ENCODE data around the gene ARHGAP22.

Gene ARHGAP22

DNA sequence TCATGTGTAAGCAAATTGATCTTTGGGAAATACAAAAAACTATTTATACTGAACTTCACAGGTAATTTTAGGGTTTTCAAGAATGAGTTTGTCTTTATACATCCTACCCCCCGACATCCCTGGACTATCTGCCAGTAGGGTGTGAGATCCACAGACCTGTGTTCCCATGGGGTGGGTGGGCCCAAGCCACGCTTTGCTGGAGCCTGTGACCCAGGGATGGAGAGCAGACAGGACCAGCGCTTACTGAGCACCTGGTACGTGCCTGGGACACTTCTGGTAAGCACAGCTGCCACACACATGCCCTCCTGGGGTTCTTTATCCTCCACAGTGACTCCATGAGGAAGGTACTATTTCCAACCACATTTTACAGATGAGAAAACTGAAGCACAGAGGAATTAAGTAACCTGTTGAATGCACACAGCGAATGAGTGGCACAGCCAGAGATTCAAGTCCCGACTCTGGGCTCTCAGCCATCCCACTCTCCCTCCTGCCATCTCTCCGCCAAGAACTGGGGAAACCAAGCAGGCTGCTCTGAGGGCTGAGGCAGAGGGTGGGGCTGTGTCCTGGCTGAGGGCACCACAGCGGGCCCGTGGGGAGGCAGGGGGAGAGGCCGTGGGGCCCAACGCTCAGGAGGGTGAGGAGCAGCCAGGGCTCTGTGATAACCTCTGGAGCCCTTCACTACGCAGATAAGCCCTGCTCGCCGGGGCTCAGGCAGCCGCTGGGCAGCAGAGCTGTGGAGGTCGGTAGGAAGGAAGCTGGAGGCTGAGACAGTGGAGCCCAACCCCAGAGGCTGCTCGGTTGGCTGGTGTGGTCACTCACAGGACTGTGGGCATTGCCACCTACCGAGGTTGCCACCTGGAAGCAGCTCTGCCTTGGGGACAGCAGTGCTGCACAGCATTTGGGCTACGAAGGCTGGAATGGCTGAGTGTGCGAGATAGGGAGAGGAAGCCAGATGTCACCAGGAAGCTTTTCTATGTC is 124.2 kb downstream of the ARHGAP22 start:
- TF ChIP-seq JUND (IDR thresholded peaks at IDR 0.05; ENCODE audit: low read depth), result no peak
- DNase-seq (ENCODE audit: low read depth in 1 of 2, low spot score in 1 of 2), result no peak
- in situ Hi-C loops (cut with HindIII; ENCODE audit: low pct_unique_long_range_greater_than_20kb, low sequenced_read_pairs), result no loop called here

DNA sequence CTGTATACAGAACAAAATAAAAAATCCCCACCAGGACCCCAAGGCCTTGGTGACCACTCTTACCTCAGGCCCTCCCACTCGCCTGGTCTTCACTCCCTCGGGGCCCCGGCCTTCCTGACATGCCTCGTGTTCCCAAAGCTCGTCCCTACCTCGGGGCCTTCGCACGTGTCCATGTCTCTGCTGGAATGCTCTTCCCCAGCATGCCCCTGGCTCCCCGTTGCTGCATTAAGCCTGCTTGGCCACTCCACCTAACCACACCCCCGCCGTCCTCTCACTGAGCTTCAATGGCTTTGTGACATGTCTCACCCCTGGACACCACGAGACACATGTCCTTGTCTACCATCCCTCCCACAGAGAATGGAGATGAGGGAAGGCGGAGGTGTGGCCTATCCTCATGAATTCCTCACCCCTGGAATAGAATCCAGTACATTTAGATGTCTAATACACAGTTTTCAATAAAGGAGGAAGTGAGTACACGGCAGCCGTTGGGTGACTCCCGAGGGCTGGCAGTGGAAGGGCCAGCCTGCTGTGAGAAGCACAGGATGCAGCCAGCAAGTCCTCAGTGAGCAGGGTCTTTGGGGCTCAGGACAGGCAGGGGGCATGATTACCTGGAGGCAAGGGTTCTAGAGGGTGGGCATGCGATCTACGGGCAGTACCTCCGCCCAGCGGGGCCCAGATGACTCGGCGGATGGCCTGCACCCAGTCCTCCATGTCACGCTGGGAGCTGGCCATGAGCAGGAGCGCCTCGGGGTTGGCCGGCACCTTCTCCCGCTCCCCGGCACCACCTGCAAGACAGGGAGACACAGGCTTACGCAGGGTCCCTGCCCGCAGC is 125.7 kb downstream of the ARHGAP22 start:
- no peak for DNase-seq (ENCODE audit: low read depth in 1 of 2, low spot score in 1 of 2)
- TF ChIP-seq JUND (IDR thresholded peaks at IDR 0.05; ENCODE audit: low read depth), result no peak
- in situ Hi-C loops (cut with HindIII; ENCODE audit: low pct_unique_long_range_greater_than_20kb, low sequenced_read_pairs), result no loop called here

- DNase-seq (ENCODE audit: low read depth in 1 of 2, low spot score in 1 of 2), result no peak
- no peak for TF ChIP-seq JUND (IDR thresholded peaks at IDR 0.05; ENCODE audit: low read depth)
- in situ Hi-C loops (cut with HindIII; ENCODE audit: low pct_unique_long_range_greater_than_20kb, low sequenced_read_pairs), result no loop called here
These were observed 126.4 kb downstream of the ARHGAP22 start for GRCh38 chr10:48478469-48478868.

DNA sequence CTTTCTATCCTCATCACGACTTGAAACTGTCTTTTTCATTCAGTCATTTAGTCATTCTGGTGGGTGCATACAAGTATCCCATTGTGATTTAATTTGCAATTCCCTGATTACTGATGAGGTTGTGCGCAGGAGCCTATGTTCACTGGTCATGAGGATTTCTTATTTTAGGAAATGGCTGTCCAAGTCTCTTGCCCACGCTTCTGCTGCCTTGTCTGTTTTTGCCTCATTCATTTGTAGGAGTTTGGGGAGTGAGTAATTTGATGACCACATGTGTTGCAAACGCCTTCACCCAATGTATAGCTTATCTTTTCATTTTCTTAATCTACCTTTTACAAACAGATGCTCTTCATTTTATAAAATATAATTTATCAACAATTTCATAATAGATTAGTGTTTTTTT is 127.3 kb downstream of the ARHGAP22 start:
- in situ Hi-C loops (cut with HindIII; ENCODE audit: low pct_unique_long_range_greater_than_20kb, low sequenced_read_pairs), result no loop called here
- TF ChIP-seq JUND (IDR thresholded peaks at IDR 0.05; ENCODE audit: low read depth), result no peak
- no peak for DNase-seq (ENCODE audit: low read depth in 1 of 2, low spot score in 1 of 2)

DNA sequence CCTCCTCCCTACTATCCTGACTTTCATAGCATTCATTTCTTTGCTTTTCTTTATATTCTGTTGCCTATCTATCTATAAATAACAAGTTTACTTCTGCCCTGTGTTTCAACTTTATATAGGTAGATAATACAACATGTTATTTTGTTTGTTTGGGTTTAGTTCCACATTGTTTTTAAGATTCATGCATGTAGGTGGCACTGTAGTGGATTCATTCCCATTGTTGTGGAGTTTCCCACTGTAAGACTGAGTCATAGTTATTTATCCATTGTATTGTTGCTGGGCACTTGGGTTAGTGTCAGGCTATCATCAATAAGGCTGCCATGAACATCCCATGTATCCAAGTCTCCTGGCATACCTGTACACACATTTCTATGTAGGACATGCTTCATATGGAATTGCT is 127.7 kb downstream of the ARHGAP22 start:
- in situ Hi-C loops (cut with HindIII; ENCODE audit: low pct_unique_long_range_greater_than_20kb, low sequenced_read_pairs), result no loop called here
- no peak for DNase-seq (ENCODE audit: low read depth in 1 of 2, low spot score in 1 of 2)
- TF ChIP-seq JUND (IDR thresholded peaks at IDR 0.05; ENCODE audit: low read depth), result no peak

GRCh38 chr10:48476279-48476982 is 128.4 kb downstream of the ARHGAP22 start:
- no peak for TF ChIP-seq JUND (IDR thresholded peaks at IDR 0.05; ENCODE audit: low read depth)
- no peak for DNase-seq (ENCODE audit: low read depth in 1 of 2, low spot score in 1 of 2)
- in situ Hi-C loops (cut with HindIII; ENCODE audit: low pct_unique_long_range_greater_than_20kb, low sequenced_read_pairs), result no loop called here

DNA sequence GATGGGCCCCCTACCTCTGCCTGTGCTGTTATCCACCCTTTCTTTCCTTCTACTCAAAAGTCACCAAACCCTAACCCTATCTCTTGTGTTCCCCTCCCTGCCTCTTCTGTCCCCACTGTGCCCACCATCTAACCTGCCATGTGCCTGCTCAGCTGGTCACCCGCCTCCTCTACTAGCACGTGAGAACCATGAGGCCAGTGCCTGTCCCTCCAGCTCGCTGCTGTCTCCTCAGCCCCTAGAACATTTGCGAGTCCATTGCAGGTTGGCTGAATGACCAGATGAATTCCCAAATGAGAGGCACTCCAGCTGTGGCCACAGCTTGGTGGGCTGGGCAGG is 129.0 kb downstream of the ARHGAP22 start:
- no peak for DNase-seq (ENCODE audit: low read depth in 1 of 2, low spot score in 1 of 2)
- TF ChIP-seq JUND (IDR thresholded peaks at IDR 0.05; ENCODE audit: low read depth), result no peak
- in situ Hi-C loops (cut with HindIII; ENCODE audit: low pct_unique_long_range_greater_than_20kb, low sequenced_read_pairs), result no loop called here

GRCh38 chr10:48474765-48475365 is 130.0 kb downstream of the ARHGAP22 start:
- TF ChIP-seq JUND (IDR thresholded peaks at IDR 0.05; ENCODE audit: low read depth), result no peak
- no peak for DNase-seq (ENCODE audit: low read depth in 1 of 2, low spot score in 1 of 2)
- in situ Hi-C loops (cut with HindIII; ENCODE audit: low pct_unique_long_range_greater_than_20kb, low sequenced_read_pairs), result no loop called here

DNA sequence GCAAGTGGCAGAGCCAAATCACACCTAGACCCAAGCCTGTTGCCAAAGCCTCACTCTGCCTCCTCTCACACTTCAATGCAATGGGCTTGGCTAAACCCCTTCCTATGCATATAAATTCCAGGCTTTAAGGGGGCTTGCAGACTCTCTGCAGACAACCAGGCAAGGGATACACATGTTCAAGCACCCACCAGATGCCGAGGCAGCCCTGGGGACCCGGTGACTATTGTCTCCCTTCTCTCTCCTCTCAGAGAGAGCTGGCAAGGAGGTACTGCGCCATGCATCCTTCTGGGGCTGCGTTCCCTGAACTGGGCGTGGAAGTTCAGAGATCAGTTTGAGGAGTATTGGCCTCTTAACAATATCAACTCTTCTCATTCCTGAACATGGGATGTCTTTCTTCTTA is 131.2 kb downstream of the ARHGAP22 start:
- no peak for TF ChIP-seq JUND (IDR thresholded peaks at IDR 0.05; ENCODE audit: low read depth)
- no peak for DNase-seq (ENCODE audit: low read depth in 1 of 2, low spot score in 1 of 2)
- in situ Hi-C loops (cut with HindIII; ENCODE audit: low pct_unique_long_range_greater_than_20kb, low sequenced_read_pairs), result no loop called here

GRCh38 chr10:48472501-48473069 is 132.3 kb downstream of the ARHGAP22 start:
- in situ Hi-C loops (cut with HindIII; ENCODE audit: low pct_unique_long_range_greater_than_20kb, low sequenced_read_pairs), result no loop called here
- no peak for DNase-seq (ENCODE audit: low read depth in 1 of 2, low spot score in 1 of 2)
- no peak for TF ChIP-seq JUND (IDR thresholded peaks at IDR 0.05; ENCODE audit: low read depth)

GRCh38 chr10:48470893-48471805 is 133.7 kb downstream of the ARHGAP22 start:
- DNase-seq (ENCODE audit: low read depth in 1 of 2, low spot score in 1 of 2), result no peak
- TF ChIP-seq JUND (IDR thresholded peaks at IDR 0.05; ENCODE audit: low read depth), result no peak
- in situ Hi-C loops (cut with HindIII; ENCODE audit: low pct_unique_long_range_greater_than_20kb, low sequenced_read_pairs), result no loop called here
